ENCODE results near the gene ACYP2.

ACYP2 gene

DNA sequence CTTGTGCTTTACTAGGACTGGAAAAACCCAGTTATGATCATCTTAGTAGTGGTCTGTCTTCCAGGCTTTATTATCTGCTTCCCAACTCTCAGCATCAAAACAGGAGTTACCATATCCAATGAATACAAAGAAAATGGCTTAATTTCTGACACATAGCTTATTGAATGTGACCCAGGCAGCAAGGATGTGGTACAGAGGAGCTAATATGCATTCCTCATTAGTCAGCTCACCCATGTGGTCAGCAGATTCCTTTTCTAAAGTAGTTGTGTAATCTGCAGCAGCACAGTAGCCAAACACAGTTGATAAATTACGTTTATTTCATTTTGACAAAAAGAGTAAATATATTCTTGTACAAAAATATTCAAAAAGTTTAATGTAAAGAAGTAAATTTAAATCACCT lies 97.0 kb downstream of the ACYP2 start:
- peak; percentile 92 for DNase-seq (ENCODE audit: low read depth, low spot score)

DNA sequence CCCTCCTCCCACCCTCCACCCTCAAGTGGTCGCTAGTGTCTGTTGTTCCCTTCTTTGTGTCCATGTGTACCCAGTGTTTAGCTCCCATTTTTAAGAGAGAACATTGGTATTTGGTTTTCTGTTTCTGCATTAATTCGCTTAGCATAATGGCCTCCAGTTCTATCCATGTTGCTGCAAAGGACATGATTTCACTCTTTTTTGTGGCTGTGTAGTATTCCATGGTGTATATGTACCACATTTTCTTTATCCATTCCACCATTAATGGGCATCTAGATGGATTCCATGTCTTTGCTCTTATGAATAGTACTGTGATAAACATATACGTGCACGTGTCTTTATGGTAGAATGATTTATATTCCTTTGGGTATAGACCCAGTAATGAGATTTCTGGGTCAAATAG lies 97.7 kb downstream of the ACYP2 start:
- no peak for DNase-seq (ENCODE audit: low read depth, low spot score)

DNA sequence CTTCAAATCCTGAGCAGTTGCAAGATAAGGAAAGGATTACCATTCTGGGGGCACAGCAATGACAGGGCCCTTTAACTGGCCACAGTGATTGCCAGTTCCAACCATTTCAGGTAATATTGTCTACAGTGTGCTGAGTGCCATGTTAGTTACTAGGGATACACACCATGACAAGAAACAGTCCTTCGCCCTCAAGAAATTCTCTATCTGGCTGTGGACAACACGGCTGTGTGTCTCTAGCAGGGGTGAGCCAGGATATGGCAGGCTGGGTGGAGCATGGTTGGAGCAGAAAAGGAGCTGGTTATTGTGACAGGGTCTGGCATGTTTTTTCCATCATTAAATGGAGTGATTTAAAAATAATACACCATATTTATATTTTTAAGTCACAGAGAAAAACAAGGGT lies 109.6 kb downstream of the ACYP2 start:
- DNase-seq (ENCODE audit: low read depth, low spot score) = no peak

DNA sequence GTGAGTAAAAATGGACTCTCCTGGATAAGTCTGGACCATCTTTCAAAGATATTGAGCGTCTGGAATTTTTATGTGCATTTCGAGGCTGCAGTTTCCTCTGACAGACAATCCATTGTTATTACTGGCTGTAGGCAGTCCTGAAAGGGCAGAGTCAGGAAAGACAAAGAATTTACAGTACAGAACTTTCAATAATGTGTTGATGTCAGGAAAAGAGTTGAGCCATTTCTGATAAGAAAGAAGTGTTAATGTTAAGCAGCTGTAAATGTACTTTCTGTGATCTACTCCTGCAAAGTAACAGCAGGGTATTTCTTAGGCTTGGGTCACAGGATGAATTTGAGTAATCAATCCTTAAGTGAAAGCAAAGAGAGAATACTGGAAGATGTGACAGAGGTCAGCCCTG lies 110.8 kb downstream of the ACYP2 start:
- no peak for DNase-seq (ENCODE audit: low read depth, low spot score)

DNA sequence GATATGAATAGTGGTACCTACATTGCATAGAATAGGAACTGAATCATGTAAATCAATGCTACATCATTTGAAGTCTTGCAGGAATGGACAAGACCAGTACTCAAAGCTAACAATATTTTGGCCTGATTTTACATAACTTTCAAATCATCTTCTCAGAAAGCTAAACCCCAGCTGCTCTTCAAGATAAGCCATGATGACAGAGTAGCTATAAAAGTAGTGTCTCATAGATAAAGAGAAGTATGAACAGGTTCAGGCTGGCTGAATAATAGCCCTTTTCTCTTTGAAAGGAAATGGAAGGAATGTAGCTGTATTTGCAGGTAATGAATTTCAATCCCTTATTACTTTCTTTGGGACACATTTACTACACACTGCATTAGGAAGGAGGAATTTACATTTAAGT lies 112.4 kb downstream of the ACYP2 start:
- DNase-seq (ENCODE audit: low read depth, low spot score) = no peak

DNA sequence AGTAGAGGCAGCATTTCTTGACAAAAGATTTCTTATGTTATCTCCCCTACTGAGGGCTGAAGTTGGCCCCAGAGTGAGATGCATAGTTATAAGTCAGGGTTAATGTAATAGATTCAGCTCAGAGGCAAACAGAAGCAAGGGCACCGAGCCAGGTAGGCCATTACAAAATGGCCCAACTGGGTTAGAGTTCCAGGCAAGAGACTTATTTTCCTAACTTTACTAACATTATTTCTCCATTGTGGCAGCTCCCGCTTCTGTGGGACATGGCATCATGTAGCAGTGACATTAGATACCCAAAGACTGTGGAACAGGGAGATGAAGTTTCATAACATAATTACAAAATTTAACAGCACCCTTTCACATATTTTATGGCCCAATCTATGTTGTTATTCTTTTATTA lies 113.5 kb downstream of the ACYP2 start:
- peak; percentile 12 for DNase-seq (ENCODE audit: low read depth, low spot score)

GRCh38 chr2:54233832-54234649 lies 118.6 kb downstream of the ACYP2 start:
- DNase-seq (ENCODE audit: low read depth, low spot score) = no peak

DNA sequence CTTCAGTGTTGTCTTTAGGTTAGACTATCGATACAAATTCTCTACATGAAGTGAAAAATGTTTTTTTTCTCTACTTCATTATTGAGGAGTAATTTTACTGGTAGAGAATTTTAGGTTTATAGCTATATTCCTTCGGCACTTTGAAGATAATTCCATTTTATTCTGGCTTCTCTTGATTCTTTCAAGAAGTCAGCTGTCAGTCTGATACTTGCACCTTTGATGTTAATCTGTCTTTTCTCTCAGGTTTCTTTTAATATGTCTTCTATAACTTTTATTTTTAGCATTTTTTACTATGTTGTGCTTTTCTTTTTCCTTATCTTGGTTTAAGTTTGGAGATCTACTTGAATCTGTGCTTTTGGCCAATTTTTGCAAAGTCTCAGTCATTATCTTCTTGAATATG lies 122.0 kb downstream of the ACYP2 start:
- no peak for DNase-seq (ENCODE audit: low read depth, low spot score)

- DNase-seq (ENCODE audit: low read depth, low spot score) = peak; percentile 79
Observed at GRCh38 chr2:54239427-54239826, 124.0 kb downstream of the ACYP2 start.

GRCh38 chr2:54240515-54241469 lies 125.4 kb downstream of the ACYP2 start:
- peak; percentile 28 for DNase-seq (ENCODE audit: low read depth, low spot score)

DNA sequence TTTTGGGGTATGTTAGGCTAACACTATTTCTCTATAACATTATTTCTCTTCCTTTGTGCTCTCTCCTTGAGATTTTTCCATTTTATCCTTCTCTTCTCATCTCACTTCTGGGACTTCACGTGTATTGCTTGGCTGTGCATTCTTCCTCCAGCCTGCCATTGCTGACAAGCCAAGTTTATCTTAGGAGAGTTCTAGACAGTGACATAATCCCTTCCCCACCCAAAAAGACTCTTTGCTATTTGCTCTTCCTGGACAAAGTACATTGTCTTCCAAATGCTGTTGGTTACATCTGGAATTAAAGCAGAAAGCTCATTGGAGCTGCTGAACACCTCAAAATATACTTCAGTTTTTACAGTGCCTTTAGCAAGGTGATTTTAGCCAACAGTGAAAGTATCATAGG lies 131.7 kb downstream of the ACYP2 start:
- no peak for DNase-seq (ENCODE audit: low read depth, low spot score)

DNA sequence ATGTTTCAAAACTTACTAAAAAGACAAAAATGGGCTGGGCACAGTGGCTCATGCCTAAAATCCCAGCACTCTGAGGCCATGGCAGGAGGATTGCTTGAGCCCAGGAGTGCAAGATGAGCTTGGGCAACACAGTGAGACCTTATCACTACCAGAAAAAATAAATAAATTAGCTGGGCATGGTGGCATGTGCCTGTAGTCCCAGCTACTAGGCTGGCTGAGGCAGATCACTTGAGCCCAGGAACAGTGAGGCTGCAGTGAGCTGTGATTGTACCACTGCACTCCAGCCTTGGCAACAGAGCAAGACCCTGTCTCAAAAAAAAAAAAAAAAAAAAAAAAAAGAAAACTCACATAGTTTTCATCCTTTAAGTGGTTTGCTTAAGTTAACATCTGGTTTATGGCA lies 134.2 kb downstream of the ACYP2 start:
- DNase-seq (ENCODE audit: low read depth, low spot score) = no peak

DNA sequence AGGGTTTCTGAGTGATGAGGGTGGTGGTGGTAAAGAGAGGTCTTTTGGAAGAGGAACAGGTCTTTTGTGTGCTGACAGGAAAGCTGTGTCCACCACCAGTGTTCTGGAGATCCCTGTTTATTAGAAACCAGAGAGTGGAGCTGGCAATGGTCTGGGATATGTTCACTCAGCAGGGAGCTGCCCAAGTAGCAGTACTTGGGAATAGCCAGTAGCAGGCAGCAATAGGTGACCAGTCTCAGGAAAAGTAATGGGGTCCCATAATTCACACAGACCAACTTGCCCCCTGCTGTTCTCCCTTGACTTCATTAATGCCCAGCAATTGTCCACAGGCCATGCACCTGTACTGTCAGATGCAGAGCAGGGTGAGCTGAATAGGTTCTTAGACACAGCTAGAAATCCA lies 138.8 kb downstream of the ACYP2 start:
- DNase-seq (ENCODE audit: low read depth, low spot score) = no peak

DNA sequence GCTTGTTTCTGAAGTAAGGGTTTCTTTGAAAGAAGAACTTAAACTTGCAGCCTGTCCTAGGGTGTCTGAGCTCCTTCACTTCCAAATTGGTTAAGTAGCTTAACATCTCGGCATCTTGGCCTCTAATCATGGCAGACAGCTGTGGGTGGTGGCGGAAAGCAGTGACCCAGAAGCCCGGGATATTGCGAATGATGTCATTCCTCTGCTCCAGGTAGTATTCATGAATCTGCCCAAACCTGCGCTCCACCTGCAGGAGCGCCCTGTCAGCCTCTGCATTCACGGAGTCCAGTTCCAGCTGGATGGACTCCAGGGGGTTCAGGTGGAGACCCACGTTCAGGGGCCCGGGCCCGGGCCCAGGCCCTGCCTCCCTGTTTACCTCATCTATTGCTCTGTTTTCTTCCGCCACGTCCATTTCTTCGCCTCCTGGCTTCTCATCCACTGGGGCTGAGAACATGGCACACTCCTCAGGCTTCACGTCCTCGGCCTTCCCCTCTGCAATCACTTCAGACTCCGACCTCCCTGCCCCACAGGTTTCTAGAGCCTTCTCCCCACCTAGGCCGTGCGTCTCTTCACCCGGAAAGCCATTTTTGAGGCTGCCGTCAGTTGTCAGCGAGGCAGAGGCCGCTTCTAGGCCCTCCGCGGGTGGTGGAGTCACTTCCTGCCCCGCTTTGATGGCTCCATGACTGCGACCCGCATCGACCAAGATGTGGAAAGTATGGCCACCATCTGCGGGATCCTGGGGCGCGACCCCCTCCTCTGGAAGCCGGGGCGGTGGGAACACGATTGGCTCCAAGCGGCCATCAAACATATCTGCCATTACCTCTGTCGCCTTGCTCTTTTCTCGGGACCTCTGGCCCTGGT lies 140.0 kb downstream of the ACYP2 start:
- no peak for DNase-seq (ENCODE audit: low read depth, low spot score)

- DNase-seq (ENCODE audit: low read depth, low spot score) = no peak
Observed at GRCh38 chr2:54256091-54256694, 140.8 kb downstream of the ACYP2 start, which contains the start of gene TSPYL6. Gene TSPYL6, minus strand, starts transcription at chr2:54256229. Its CDS starts 78 bp downstream, at chr2:54256151.

DNA sequence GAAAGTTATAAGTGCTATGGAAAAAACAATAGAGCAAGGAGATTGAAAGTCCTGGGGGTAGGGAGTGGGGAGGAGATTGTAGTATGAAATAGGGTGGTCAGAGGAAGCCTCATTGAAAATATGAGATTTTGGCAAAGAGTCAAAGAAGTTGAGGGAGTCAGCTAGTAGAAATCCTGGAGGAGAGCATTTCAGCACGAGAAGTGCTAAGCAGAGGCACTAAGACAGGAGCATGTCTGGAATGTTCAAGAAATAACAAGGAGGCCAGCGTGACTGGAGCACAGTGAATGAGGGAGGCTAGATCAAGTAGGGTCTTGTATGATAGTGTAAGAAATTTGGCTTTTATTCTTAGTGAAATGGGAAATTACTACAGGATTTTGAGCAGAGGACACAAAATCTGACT lies 142.8 kb downstream of the ACYP2 start:
- peak; percentile 32 for DNase-seq (ENCODE audit: low read depth, low spot score)

DNA sequence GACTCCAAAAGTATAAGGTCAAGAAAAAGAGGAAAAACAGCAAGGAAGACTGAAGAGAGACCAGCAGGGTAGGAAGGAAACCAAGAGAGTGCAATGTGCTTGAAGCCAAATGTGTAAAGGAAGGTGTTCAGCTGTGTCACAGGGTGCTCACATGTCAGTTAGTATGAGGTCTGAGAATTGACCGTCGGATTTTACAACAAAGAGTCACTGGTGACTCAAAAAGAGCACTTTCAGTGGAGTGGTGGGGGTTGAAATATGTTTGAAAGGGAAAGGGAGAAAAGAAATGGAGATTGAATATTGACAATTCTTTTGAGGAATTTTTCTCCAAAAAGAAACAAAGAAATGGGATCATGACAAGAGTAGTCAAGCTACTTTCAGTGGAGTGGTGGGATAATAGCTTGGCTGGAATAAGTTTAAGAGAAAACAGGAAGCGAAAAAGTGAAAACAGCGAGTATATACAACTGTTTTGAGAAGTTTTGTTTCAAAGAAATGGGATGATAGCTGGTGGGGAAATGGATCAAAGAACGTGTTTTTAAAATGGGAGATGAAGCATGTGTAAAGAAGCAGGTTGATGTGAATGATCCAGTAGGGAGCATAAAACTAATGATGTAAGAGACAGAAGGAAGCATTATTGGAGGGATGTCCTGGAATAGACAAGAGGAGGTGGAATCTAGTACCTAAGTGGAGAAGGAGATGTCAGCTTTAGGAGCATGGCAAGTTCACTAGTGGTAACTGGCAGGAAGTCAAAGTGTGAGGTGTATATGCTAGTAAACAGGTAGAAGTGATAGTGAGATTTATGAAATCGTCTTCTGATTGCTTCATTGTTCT lies 144.2 kb downstream of the ACYP2 start:
- DNase-seq (ENCODE audit: low read depth, low spot score) = no peak

- no peak for DNase-seq (ENCODE audit: low read depth, low spot score)
Observed at GRCh38 chr2:54260241-54260595, 144.8 kb downstream of the ACYP2 start.

DNA sequence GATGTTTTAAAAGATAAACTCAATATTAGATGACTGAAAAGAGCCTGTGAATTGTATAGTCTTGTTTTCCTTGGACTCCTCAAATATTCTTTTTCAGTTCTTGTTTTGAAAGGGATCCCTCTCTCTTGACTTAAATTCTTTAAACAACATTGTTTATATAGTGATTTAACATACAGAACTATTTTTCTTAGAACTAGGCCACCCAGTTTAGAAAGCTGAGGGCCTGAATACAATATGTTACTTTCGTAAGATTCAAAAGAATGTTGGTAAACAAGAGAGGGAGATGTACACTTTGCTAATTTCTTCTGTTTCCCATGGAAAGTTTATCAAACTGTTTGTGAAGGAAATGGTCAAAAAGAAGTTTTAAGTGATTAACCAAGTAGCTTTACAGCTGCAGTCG lies 146.1 kb downstream of the ACYP2 start:
- no peak for DNase-seq (ENCODE audit: low read depth, low spot score)

- DNase-seq (ENCODE audit: low read depth, low spot score) = no peak
Observed at GRCh38 chr2:54262015-54262765, 146.8 kb downstream of the ACYP2 start.
